Colonic mucosa (tissue), 4 donors: ENCODE measurements around the gene TAPBPL. TPM values are rescaled to one million over a fixed set of nuclear protein-coding genes. Genes with fewer than 3 reads are reported as not detected.
A peak's percentile ranks its signal among the peaks of the same experiment; 100 is the strongest.

ENCODE experiments used
- DNase-seq: peaks from one replicate; pipeline ENCODE4 v3.0.0-alpha.2; 2020
- H3K27ac ChIP-seq: fragments of 200-600 bp; one replicate; pipeline ENCODE4 v1.8.0; 2021
- H3K27me3 ChIP-seq: fragments of 200-600 bp; one replicate; pipeline ENCODE4 v1.8.0; 2021
- H3K36me3 ChIP-seq: fragments of 200-600 bp; one replicate; pipeline ENCODE4 v1.8.0; 2021
- H3K4me1 ChIP-seq: fragments of 200-600 bp; one replicate; pipeline ENCODE4 v1.8.0; 2021; ENCODE audit warnings: mild to moderate bottlenecking
- H3K4me3 ChIP-seq: fragments of 200-600 bp; one replicate; pipeline ENCODE4 v1.8.0; 2021
- H3K9ac ChIP-seq, 2 donors: one replicate each; pipeline ENCODE4 v1.7.0; 2013; ENCODE audit warnings: control low read depth in 2 of 2, low read depth in 2 of 2, low read length in 2 of 2
- H3K9me3 ChIP-seq: fragments of 200-600 bp; one replicate; pipeline ENCODE4 v1.8.0; 2021
- CTCF ChIP-seq: fragments of 200-600 bp; IDR thresholded peaks from one replicate; pipeline ENCODE4 v1.8.0; 2022; ENCODE audit warnings: antibody characterized with exemption, mild to moderate bottlenecking
- intact Hi-C: fragments of 100-400 bp; cut with DNase I; formaldehyde crosslinking; loops from one replicate; pipeline ENCODE4 v1.14.1; 2022
- total RNA-seq, 2 donors: library from RNA; stranded (reverse); fragmentation: NEBNext Ultra II Directional in 1 of 2; extraction: Animal tissue kit (Norgen Biotek cat#: 25700) in 1 of 2; gene quantifications; one replicate each; pipeline ENCODE4 v1.2.1, GENCODE V29; 2021
- donor health status: healthy.
- donor health status: DM: no; HTN: no; CAD: no.
- donor health status: DM: no; HTN: no; CAD: no.

Gene TAPBPL
- total RNA-seq, 2 donors from 2014 or later, result 44.9 to 57.8 TPM

- Histone ChIP-seq H3K4me1 (peaks cover 2% of the 10 kb centered on the region), H3K4me3 (no peak overlapping the region), H3K27ac (no peak overlapping the region), H3K9me3 (no peaks in the 10 kb centered on the region), H3K27me3 (no peaks in the 10 kb centered on the region), H3K9ac (no peak overlapping the region), H3K36me3 (no peaks in the 10 kb centered on the region)
- intact Hi-C loops, result no loop called here
- no peak for DNase-seq
- TF ChIP-seq CTCF, result no peak
Measured at GRCh38 chr12:6418796-6419195, 33.0 kb upstream of the TAPBPL start.

DNA sequence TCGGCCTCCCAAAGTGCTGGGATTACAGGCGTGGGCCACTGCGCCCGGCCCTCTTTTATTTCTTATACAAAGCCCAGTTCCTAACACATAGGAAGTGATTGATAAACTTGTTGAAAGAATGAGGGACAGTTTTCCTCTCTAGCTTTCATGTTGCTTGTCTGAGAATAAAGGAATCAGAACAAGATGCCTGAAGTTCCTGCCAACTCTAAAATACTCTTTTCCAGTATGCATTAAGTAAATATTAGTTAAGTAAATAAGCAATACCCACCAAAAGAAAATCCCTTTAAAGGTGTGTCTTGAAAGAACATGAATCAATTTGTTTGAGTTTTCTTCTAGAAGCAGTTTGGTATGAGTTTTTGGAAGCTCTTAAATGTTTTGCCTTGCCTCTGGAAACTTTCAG lies 31.5 kb upstream of the TAPBPL start:
- Histone ChIP-seq H3K27ac (no peak overlapping the region), H3K9ac (no peak overlapping the region), H3K36me3 (no peaks in the 10 kb centered on the region), H3K4me1 (peaks cover 3% of the 10 kb centered on the region), H3K9me3 (no peaks in the 10 kb centered on the region), H3K27me3 (no peaks in the 10 kb centered on the region), H3K4me3 (no peak overlapping the region)
- intact Hi-C loops, result loop anchor here (5.0 kb wide), 2 partner anchors 47 to 117 kb away; no protein-coding TSS in a partner anchor
- no peak for TF ChIP-seq CTCF
- no peak for DNase-seq

- no peak overlapping the region for H3K27ac ChIP-seq
Measured at GRCh38 chr12:6423267-6424007, 28.4 kb upstream of the TAPBPL start.

GRCh38 chr12:6424008-6424347 lies 27.9 kb upstream of the TAPBPL start:
- no peak overlapping the region for H3K27ac ChIP-seq
- no peak for DNase-seq
- no peak for TF ChIP-seq CTCF

More at GRCh38 chr12:6423267-6424007, 28.4 kb upstream of the TAPBPL start:
- Histone ChIP-seq H3K9me3 (no peaks in the 10 kb centered on the region), H3K4me1 (peaks cover 3% of the 10 kb centered on the region), H3K27me3 (no peaks in the 10 kb centered on the region), H3K36me3 (no peaks in the 10 kb centered on the region), H3K4me3 (no peak overlapping the region), H3K9ac (peak overlapping the region; percentile 36 to 53)
- DNase-seq, result peak; percentile 89
- TF ChIP-seq CTCF, result peak; percentile 91
- intact Hi-C loops, result loop anchor here (5.0 kb wide), 2 partner anchors 44 to 114 kb away; no protein-coding TSS in a partner anchor

GRCh38 chr12:6424866-6425265 lies 27.0 kb upstream of the TAPBPL start:
- peaks cover 3% of the 10 kb centered on the region for H3K4me1 ChIP-seq

More at GRCh38 chr12:6424008-6424347, 27.9 kb upstream of the TAPBPL start:
- H3K27me3 ChIP-seq, result no peaks in the 10 kb centered on the region
- intact Hi-C loops, result loop anchor here (5.0 kb wide), 2 partner anchors 43 to 113 kb away; no protein-coding TSS in a partner anchor
- H3K9me3 ChIP-seq, result no peaks in the 10 kb centered on the region
- peaks cover 3% of the 10 kb centered on the region for H3K4me1 ChIP-seq
- H3K4me3 ChIP-seq, result no peak overlapping the region
- peak overlapping the region; percentile 36 to 53 for H3K9ac ChIP-seq
- H3K36me3 ChIP-seq, result no peaks in the 10 kb centered on the region

More at GRCh38 chr12:6424866-6425265, 27.0 kb upstream of the TAPBPL start:
- H3K9me3 ChIP-seq, result no peaks in the 10 kb centered on the region
- DNase-seq, result no peak
- no peak overlapping the region for H3K27ac ChIP-seq
- no peak overlapping the region for H3K9ac ChIP-seq
- H3K4me3 ChIP-seq, result no peak overlapping the region
- H3K27me3 ChIP-seq, result no peaks in the 10 kb centered on the region
- no peaks in the 10 kb centered on the region for H3K36me3 ChIP-seq
- intact Hi-C loops, result loop anchor here (5.0 kb wide), 2 partner anchors 42 to 112 kb away; no protein-coding TSS in a partner anchor
- no peak for TF ChIP-seq CTCF
